Measurements from ENCODE around the gene MAD1L1. TPM values are rescaled to one million over a fixed set of nuclear protein-coding genes. Genes with fewer than 3 reads are reported as not detected.

The MAD1L1 gene
- total and polyA plus RNA-seq, 8 donors, result 12.8 to 469 (median 27.3) TPM

DNA sequence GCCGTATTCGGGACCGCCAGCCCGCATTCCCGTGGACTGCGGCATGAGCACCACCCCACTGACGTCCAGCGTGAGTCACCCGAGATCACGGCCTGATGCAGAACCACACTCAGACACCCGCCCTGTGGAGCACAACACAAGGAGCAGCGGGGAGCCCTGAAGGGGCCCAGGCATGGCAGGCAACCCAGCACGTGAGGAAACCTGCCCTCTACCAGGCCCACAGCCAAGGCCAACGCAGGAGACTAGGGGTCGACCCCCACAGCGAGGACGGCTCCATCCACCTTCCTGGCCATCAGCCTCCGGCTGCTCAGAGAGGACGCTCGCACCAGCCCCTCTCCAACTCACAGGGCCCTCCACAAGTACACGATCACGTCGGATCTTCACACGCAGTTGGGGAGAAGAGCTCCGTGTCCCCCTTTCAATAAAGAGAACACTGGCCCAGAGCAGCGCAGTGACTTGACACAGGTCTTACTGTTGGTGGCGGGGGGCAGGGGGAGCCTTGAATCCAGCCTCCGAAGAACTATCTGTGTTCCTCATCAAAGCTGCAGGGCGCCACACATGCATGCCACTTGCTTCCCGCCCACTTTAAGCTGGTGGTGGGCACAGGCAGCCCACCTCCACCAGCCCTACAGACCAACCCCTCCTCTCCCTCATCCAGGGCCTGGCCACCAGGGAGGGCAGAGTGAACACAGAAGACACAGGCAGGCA lies 22.0 kb downstream of the MAD1L1 start:
- Histone ChIP-seq H3K27me3 (no peaks in the 10 kb centered on the region), H3K4me3 (no peak overlapping the region), H3K9me3 (no peaks in the 10 kb centered on the region), H3K4me1 (peaks cover 0 to 8% (median 3%) of the 10 kb centered on the region in 4 donors), H3K36me3 (peaks cover 25 to 81% (median 79%) of the 10 kb centered on the region in 4 donors), H3K27ac (no peak overlapping the region)
- DNase-seq, result no peak
- intact Hi-C loops (cut with DNase I; ENCODE audit: low total_unique reads), result loop anchor here (10.0 kb wide), 1 partner anchor 626 kb away; no protein-coding TSS in a partner anchor
- no peak for TF ChIP-seq POLR2A (IDR thresholded peaks at IDR 0.05)
- TF ChIP-seq, protein P1, sequence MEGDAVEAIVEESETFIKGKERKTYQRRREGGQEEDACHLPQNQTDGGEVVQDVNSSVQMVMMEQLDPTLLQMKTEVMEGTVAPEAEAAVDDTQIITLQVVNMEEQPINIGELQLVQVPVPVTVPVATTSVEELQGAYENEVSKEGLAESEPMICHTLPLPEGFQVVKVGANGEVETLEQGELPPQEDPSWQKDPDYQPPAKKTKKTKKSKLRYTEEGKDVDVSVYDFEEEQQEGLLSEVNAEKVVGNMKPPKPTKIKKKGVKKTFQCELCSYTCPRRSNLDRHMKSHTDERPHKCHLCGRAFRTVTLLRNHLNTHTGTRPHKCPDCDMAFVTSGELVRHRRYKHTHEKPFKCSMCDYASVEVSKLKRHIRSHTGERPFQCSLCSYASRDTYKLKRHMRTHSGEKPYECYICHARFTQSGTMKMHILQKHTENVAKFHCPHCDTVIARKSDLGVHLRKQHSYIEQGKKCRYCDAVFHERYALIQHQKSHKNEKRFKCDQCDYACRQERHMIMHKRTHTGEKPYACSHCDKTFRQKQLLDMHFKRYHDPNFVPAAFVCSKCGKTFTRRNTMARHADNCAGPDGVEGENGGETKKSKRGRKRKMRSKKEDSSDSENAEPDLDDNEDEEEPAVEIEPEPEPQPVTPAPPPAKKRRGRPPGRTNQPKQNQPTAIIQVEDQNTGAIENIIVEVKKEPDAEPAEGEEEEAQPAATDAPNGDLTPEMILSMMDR (IDR thresholded peaks at IDR 0.05), result no peak
- no peak for TF ChIP-seq EP300 (IDR thresholded peaks at IDR 0.05)
- TF ChIP-seq POLR2AphosphoS5 (IDR thresholded peaks at IDR 0.05), result no peak
- WGBS, 5 donors, result 89 to 94% (median 93%) methylated on average over 16 to 30 of the region's 30 CpGs

DNA sequence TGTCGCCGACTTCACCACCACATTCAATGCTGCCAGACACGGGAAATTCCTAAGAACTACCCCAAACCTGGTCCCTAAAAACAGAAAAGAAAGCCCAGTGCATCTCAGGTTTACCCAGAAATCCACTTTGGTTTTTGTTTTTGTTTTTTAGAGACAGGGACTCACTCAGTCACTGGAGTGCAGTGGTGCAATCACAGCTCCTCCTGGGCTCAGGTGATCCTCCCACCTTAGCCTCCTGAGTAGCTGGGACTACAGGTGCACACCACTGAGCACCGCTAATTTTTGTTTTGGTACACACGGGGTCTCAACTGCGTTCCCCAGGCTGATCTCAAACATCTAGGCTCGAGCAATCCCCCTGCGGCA lies 22.8 kb downstream of the MAD1L1 start:
- TF ChIP-seq, protein P1 (IDR thresholded peaks at IDR 0.05), result no peak
- TF ChIP-seq POLR2A (IDR thresholded peaks at IDR 0.05) (no peak), POLR2AphosphoS5 (IDR thresholded peaks at IDR 0.05) (no peak), EP300 (IDR thresholded peaks at IDR 0.05) (no peak)
- no peak for DNase-seq
- H3K27ac ChIP-seq, result no peak overlapping the region
- intact Hi-C loops (cut with DNase I; ENCODE audit: low total_unique reads), result loop anchor here (10.0 kb wide), 1 partner anchor 625 kb away; no protein-coding TSS in a partner anchor
- no peaks in the 10 kb centered on the region for H3K9me3 ChIP-seq
- H3K36me3 ChIP-seq, result peaks cover 18 to 75% (median 72%) of the 10 kb centered on the region in 4 donors
- H3K27me3 ChIP-seq, result no peaks in the 10 kb centered on the region
- peaks cover 0 to 12% (median 4%) of the 10 kb centered on the region in 4 donors for H3K4me1 ChIP-seq
- 81 to 91% (median 87%) methylated on average over 8 of the region's 8 CpGs for WGBS, 5 donors
- no peak overlapping the region for H3K4me3 ChIP-seq

DNA sequence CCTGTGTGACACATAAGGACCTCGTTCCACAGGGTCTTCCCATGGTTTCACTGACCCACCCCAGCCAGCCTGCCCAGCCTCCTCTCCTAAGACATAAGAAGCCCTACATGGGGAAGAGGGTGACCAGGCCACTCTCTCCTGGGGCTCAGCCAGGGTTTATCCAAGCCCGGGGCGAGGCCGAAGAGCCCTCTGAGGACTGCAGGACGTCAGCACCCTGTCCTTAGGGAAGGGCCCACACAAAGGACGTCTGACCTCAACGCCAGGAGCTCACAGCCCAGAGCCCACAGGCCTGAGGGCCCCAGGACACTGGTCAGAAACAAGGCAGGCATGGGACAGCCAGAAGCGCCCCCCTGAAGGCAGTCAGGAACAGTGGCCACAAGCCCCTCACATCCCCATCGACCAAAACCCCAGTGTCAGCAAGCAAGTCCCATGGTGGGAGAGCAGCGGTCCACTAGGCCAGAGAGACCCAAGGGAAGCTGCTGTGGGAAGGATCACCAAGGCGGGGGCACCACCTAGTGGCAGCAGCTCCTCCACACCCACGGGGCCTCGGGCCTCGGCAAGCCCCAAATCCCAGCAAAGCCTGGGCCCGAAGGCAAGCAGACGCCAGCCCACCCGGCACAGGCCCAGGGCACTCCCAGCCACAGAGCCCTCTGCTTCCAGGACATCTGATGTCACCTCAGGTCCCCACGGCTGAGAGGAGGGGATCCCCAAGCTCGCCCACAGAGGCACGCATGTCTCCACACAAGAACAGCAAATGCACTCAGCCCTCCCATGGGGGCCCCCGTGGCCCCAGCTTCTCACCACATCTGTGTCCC lies 23.4 kb downstream of the MAD1L1 start:
- Histone ChIP-seq H3K4me3 (no peak overlapping the region), H3K4me1 (peaks cover 0 to 16% (median 6%) of the 10 kb centered on the region in 4 donors), H3K9me3 (no peaks in the 10 kb centered on the region), H3K27me3 (no peaks in the 10 kb centered on the region), H3K36me3 (peaks cover 14 to 69% (median 67%) of the 10 kb centered on the region in 4 donors), H3K27ac (no peak overlapping the region)
- intact Hi-C loops (cut with DNase I; ENCODE audit: low total_unique reads), result no loop called here
- WGBS, 5 donors, result 43 to 64% (median 53%) methylated on average over 12 to 21 of the region's 21 CpGs
- TF ChIP-seq, protein P1 (IDR thresholded peaks at IDR 0.05), result peak in 5 of 7 experiments; percentile 53 to 75 (median 71)
- TF ChIP-seq POLR2A (IDR thresholded peaks at IDR 0.05), result no peak
- no peak for TF ChIP-seq EP300 (IDR thresholded peaks at IDR 0.05)
- peak in 1 of 3 donors; percentile 30 for TF ChIP-seq POLR2AphosphoS5 (IDR thresholded peaks at IDR 0.05)
- peak; percentile 67 to 91 for DNase-seq

DNA sequence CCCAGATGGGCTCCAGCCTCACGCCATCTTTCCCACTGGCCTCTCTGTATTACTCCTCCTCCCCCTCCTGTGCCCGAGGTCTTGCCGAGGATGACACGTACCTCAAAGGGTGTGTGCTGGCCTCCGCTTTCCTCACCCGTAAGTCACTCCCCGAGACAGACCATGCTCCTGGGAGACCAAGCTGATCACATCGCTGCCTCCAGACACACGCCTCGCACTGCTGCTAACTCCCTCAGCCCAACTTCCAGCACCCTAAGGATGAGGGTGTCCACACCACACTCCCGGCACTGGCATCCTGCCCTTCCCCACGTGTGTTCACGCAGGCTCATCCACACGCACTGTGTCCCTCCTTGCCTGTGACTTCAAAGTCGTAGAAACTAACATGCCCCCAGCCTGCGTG lies 24.0 kb downstream of the MAD1L1 start:
- peaks cover 7 to 68% (median 60%) of the 10 kb centered on the region in 4 donors for H3K36me3 ChIP-seq
- H3K9me3 ChIP-seq, result no peaks in the 10 kb centered on the region
- WGBS, 5 donors, result 93 to 97% (median 95%) methylated on average over 16 of the region's 16 CpGs
- TF ChIP-seq, protein P1 (IDR thresholded peaks at IDR 0.05), result no peak
- no peak for TF ChIP-seq EP300 (IDR thresholded peaks at IDR 0.05)
- TF ChIP-seq POLR2AphosphoS5 (IDR thresholded peaks at IDR 0.05), result no peak
- TF ChIP-seq POLR2A (IDR thresholded peaks at IDR 0.05), result no peak
- H3K27ac ChIP-seq, result no peak overlapping the region
- intact Hi-C loops (cut with DNase I; ENCODE audit: low total_unique reads), result no loop called here
- H3K27me3 ChIP-seq, result no peaks in the 10 kb centered on the region
- H3K4me3 ChIP-seq, result no peak overlapping the region
- DNase-seq, result no peak
- peaks cover 0 to 23% (median 10%) of the 10 kb centered on the region in 4 donors for H3K4me1 ChIP-seq
